A673 (cell line): Measurements from ENCODE around the gene MAN2A2.

Experiments
- EZH2 ChIP-seq: fragments of 200-600 bp; sonication (generic); IDR thresholded peaks from 2 replicates; pipeline ENCODE4 v1.6.1; 2017; ENCODE audit warnings: borderline replicate concordance, low read depth, mild to moderate bottlenecking, mixed read lengths, antibody characterized with exemption, low read length; ENCODE audit not compliant: poor library complexity, severe bottlenecking
- TF ChIP-seq, protein P1 (sequence below): fragments of 300-800, 200-600 bp; sonication (generic); conservative IDR thresholded peaks from 2 replicates; pipeline ENCODE4 v1.5.1; 2017; ENCODE audit warnings: low read depth, mild to moderate bottlenecking, antibody characterized with exemption, low read length, moderate library complexity, mixed read lengths

DNA sequence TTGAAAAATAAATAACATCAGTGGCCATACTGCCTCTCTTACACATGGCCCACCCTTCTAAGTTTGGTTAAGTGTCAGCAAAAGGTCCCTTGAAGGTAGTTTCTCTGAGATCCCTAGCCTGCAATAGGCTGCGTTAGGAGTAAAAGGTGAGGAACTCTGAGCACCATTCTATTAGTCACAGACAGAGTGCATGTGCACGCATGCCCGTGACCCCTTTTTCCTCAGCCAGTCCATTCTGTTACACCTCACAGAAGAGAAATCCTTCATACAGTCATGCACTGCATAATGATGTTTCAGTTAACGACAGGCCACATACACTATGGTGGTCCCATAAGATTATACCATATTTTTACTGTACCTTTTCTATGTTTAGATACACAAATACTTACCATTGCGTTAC is 64.1 kb downstream of the MAN2A2 start:
- TF ChIP-seq, protein P1, sequence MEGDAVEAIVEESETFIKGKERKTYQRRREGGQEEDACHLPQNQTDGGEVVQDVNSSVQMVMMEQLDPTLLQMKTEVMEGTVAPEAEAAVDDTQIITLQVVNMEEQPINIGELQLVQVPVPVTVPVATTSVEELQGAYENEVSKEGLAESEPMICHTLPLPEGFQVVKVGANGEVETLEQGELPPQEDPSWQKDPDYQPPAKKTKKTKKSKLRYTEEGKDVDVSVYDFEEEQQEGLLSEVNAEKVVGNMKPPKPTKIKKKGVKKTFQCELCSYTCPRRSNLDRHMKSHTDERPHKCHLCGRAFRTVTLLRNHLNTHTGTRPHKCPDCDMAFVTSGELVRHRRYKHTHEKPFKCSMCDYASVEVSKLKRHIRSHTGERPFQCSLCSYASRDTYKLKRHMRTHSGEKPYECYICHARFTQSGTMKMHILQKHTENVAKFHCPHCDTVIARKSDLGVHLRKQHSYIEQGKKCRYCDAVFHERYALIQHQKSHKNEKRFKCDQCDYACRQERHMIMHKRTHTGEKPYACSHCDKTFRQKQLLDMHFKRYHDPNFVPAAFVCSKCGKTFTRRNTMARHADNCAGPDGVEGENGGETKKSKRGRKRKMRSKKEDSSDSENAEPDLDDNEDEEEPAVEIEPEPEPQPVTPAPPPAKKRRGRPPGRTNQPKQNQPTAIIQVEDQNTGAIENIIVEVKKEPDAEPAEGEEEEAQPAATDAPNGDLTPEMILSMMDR: no peak
- no peak for TF ChIP-seq EZH2
